ENCODE results near the gene TBX10. TPM values are rescaled to one million over a fixed set of nuclear protein-coding genes. Genes with fewer than 3 reads are reported as not detected.

Gene TBX10
- polyA plus RNA-seq, 1 of the 3 experiments (the other 2 are of a cell fraction) = not detected

DNA sequence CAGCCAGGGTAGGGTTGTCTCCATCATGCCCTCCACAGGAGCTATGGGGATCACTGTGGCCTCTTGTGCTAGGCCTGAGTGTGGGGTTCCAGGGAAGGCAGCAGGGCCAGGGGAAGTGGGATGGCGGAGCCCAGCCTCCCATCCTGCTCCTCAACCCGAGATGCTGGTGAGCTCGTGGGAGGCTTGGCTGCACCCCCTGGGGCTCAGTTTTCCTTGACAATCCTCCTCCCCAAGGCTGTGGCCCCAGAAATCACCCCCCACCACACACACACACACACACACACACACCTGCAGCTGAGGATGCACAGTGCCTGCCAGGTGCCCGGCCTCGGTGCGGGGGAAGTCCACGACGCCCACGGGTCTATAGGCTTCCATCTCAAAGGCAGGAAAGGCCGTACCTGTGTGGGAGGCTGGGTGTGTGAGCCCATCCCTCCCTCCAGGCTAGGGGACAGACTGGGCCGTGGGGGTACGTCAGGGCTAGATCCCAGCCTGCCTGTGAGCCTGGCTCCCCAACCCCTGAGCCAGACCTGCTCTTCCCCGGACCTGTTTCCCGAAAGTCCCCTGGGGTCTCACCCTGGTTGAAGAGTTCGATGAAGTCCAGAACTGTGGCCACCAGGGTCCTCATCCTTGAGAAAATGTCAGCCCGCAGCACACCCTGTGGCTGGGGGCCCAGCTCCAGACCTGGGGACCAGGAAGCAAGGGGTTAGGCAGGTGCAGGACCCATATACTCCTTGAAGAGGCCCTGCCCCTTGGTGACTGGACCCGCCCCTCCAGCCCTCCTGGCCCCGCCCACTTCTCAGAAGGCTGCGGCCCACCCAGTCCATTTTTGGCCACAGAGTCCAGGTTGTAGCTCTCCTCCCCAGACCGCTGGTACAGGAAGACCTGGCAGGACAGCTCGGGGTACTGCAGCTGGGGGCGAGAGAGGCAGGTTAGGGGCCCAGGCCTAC lies 5.2 kb upstream of the TBX10 start:
- H3K4me1 ChIP-seq (ENCODE audit: control insufficient read depth in 1 of 2, insufficient read depth in 2 of 2, low read depth in 1 of 2, low read length in 1 of 2) = no peaks in the 10 kb centered on the region; a peak in 1 of 4 replicates
- CTCF ChIA-PET = interaction anchor here (1.0 to 21.6 kb wide), 4 partner anchors 8 to 34 kb away, joined by 3 to 308 read pairs (median 157); partner anchors contain the start of genes ACY3, NUDT8 and TBX10
- no peak for TF ChIP-seq TCF12 (IDR thresholded peaks at IDR 0.05)
- no peak for TF ChIP-seq JUND (IDR thresholded peaks at IDR 0.05)
- TF ChIP-seq, protein P1, sequence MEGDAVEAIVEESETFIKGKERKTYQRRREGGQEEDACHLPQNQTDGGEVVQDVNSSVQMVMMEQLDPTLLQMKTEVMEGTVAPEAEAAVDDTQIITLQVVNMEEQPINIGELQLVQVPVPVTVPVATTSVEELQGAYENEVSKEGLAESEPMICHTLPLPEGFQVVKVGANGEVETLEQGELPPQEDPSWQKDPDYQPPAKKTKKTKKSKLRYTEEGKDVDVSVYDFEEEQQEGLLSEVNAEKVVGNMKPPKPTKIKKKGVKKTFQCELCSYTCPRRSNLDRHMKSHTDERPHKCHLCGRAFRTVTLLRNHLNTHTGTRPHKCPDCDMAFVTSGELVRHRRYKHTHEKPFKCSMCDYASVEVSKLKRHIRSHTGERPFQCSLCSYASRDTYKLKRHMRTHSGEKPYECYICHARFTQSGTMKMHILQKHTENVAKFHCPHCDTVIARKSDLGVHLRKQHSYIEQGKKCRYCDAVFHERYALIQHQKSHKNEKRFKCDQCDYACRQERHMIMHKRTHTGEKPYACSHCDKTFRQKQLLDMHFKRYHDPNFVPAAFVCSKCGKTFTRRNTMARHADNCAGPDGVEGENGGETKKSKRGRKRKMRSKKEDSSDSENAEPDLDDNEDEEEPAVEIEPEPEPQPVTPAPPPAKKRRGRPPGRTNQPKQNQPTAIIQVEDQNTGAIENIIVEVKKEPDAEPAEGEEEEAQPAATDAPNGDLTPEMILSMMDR (IDR thresholded peaks at IDR 0.05) = no peak
- TF ChIP-seq, protein P2, sequence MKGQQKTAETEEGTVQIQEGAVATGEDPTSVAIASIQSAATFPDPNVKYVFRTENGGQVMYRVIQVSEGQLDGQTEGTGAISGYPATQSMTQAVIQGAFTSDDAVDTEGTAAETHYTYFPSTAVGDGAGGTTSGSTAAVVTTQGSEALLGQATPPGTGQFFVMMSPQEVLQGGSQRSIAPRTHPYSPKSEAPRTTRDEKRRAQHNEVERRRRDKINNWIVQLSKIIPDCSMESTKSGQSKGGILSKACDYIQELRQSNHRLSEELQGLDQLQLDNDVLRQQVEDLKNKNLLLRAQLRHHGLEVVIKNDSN (IDR thresholded peaks at IDR 0.05; ENCODE audit: borderline replicate concordance, low read depth) = no peak
- TF ChIP-seq NFIC (IDR thresholded peaks at IDR 0.05; ENCODE audit: borderline replicate concordance) = no peak
- no peak for TF ChIP-seq RCOR1 (IDR thresholded peaks at IDR 0.05; ENCODE audit: low read length)
- TF ChIP-seq RXRA (IDR thresholded peaks at IDR 0.05; ENCODE audit: borderline replicate concordance, low read depth) = no peak
- TF ChIP-seq, protein P3, sequence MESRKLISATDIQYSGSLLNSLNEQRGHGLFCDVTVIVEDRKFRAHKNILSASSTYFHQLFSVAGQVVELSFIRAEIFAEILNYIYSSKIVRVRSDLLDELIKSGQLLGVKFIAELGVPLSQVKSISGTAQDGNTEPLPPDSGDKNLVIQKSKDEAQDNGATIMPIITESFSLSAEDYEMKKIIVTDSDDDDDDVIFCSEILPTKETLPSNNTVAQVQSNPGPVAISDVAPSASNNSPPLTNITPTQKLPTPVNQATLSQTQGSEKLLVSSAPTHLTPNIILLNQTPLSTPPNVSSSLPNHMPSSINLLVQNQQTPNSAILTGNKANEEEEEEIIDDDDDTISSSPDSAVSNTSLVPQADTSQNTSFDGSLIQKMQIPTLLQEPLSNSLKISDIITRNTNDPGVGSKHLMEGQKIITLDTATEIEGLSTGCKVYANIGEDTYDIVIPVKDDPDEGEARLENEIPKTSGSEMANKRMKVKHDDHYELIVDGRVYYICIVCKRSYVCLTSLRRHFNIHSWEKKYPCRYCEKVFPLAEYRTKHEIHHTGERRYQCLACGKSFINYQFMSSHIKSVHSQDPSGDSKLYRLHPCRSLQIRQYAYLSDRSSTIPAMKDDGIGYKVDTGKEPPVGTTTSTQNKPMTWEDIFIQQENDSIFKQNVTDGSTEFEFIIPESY (IDR thresholded peaks at IDR 0.05; ENCODE audit: borderline replicate concordance, low read depth) = no peak
- TF ChIP-seq, protein P4, sequence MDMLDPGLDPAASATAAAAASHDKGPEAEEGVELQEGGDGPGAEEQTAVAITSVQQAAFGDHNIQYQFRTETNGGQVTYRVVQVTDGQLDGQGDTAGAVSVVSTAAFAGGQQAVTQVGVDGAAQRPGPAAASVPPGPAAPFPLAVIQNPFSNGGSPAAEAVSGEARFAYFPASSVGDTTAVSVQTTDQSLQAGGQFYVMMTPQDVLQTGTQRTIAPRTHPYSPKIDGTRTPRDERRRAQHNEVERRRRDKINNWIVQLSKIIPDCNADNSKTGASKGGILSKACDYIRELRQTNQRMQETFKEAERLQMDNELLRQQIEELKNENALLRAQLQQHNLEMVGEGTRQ (IDR thresholded peaks at IDR 0.05; ENCODE audit: borderline replicate concordance, low read depth, low read length) = no peak
- no peak for TF ChIP-seq ELF1 (IDR thresholded peaks at IDR 0.05)
- no peak for TF ChIP-seq FOXM1 (IDR thresholded peaks at IDR 0.05; ENCODE audit: low read depth)
- no peak for TF ChIP-seq EP300 (IDR thresholded peaks at IDR 0.05; ENCODE audit: borderline replicate concordance in 1 of 2, low read depth in 1 of 2, low read length in 1 of 2)
- no peak for TF ChIP-seq RAD21 (IDR thresholded peaks at IDR 0.05; ENCODE audit: low read length)
- no peak for TF ChIP-seq POLR2AphosphoS5 (IDR thresholded peaks at IDR 0.05; ENCODE audit: low read depth, low read length)
- no peak for TF ChIP-seq YY1 (IDR thresholded peaks at IDR 0.05; ENCODE audit: low read depth)
- no peak for DNase-seq
- H4K20me1 ChIP-seq (ENCODE audit: insufficient read depth) = no peaks in the 10 kb centered on the region
- H3K9ac ChIP-seq = no peak overlapping the region
- no peaks in the 10 kb centered on the region for H3F3A ChIP-seq (replicated peaks; ENCODE audit: insufficient read depth)
- POLR2A ChIA-PET = no interaction called here
- no peak overlapping the region for H3K4me3 ChIP-seq (ENCODE audit: low read depth in 2 of 2, low read length in 1 of 2)
- WGBS (ENCODE audit: low lambda C conversion rate) = 81% methylated on average over 19 of the region's 22 CpGs
- H3K36me3 ChIP-seq (replicated peaks in 1 of 2; ENCODE audit: control insufficient read depth in 1 of 2, insufficient read depth in 2 of 2, low read length in 1 of 2) = no peaks in the 10 kb centered on the region
- H3K79me2 ChIP-seq (ENCODE audit: insufficient read depth) = no peaks in the 10 kb centered on the region
- H3K27ac ChIP-seq (ENCODE audit: low read depth in 2 of 2, low read length in 1 of 2) = no peak overlapping the region
- no peak overlapping the region for H2AFZ ChIP-seq (ENCODE audit: low read depth)
- no peaks in the 10 kb centered on the region for H3K9me2 ChIP-seq
- H3K4me2 ChIP-seq = no peak overlapping the region
- H3K9me3 ChIP-seq = no peaks in the 10 kb centered on the region
- H3K27me3 ChIP-seq (ENCODE audit: insufficient read depth) = no peaks in the 10 kb centered on the region
